ENCODE data around the gene CLMN. TPM values are rescaled to one million over a fixed set of nuclear protein-coding genes. Genes with fewer than 3 reads are reported as not detected.
"Not testable (repeated sequence)": the region's sequence is repeated elsewhere in the genome, so short reads cannot be mapped to it uniquely, and the experiment has no call there.

Gene CLMN
- total RNA-seq, 1 donor from 2014 or later, result 9.6 TPM

DNA sequence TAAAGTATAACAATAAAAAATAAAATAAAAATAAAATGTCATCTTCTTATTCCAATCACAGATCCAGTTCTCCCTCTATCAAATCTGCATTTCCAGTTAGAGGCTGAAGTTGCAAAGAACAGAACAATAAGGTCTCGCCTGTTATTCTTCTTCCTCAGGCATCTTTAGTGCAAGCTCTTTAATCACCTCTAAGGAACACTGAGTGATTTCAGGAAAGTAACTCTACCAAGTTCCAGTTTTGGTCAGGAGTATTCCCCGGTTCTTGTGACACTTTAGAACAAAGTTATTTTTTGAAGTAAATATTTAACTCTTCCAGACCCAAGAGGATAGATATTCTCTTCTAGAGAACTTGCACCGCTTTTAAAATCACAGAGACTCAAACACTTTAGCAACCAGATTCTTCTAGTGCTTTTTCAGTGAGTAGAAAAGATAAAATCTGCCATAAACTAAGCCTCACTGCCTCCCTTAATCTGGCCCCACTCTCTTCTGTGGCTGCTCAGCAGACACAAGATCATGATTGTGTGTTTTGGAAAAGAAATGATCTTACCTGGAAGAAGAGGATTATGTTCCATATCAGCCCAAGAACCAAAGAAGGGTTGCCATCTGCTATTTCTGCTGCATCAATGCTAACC lies 104.5 kb downstream of the CLMN start:
- ATAC-seq, result no peak

DNA sequence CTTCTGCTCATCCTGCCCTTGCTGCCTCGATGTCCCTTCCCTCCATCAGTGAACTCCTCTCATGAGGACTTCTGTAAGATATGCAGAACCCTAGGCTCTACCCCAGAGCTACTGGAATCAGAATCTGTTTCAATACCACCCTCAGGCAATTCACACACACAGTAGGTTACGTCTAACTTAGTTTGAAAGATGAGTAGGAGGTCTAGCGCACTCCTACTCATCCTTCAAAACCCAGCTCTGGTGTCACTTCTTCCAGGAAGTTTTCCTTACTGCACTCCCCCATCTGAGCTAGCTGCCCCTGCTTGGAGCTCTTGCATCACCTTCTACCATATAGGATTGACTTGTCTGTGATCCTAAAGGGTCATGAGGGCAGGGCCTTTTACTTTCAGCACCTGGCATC lies 105.9 kb downstream of the CLMN start:
- ATAC-seq, result no peak

DNA sequence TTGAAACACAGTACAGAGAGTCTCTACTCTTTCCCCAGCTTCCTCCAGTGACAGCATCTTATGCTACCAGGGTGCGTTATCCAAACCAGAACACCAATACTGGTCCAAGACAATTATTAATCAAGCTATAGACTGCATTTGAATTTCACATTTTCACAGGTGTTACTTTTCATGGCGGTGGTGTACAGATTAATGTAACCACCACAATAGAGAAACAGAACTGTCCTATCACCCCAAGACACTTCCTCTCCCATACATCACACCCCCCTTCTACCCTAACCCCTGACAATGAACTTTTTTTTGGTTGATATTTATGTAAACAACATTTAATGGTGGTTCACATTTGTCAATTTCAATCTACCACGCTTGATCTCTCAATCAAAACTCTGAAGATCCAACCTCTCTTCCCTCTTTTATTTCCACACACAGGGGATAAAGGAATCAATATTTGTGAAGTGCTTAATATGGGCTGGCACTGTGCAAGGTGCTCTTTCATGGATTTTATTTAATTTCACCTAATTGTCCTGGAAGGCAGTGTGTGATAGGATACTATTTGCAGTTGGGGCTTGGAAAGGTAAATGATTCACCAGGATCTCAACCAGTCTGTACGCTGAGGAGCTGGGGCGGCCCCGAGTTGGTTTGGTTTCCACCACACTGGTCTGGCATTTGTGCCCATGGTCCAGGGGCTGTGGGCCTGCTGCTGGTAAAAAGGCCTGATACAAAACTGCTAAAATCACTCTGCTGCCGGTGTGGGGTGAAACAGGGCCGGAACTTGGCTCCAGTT lies 107.8 kb downstream of the CLMN start:
- no peak for ATAC-seq

DNA sequence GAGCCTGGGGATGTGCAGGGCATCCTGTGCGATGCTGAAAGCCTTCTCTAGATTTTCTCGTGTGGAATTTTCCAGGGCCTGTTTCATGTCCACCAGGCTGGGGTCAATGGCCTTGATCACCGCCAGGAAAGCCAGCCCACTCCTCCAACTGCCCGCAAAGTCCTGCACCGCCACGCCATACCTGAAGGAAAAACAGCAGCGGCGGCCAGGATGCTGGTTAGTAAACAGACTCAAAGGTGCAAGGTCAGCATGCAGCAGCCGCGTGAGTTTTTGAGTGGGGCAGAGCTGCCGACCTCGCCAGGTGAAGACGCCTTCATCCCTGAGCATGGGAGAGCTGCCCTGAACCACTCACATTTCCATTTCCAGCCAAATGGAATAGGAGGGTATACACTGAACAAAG lies 109.0 kb downstream of the CLMN start:
- no peak for ATAC-seq

DNA sequence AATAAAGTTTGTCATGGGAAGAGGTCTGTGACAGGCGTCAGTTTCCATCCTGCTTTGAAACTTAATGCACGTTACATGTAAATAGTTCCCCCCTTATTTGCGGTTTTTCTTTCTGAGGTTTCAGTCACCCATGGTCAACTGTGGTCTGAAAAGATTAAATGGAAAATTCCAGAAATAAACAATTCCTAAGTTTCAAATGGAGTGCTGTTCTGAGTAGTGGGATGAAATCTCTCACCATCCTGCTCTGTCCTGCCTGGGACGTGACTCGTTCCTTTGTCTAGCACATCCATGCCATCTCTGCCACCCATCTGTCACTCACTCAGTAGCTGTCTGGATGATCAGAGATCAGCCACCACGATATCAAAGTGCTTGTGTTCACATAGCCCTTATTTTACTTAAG lies 111.1 kb downstream of the CLMN start:
- ATAC-seq, result no peak

DNA sequence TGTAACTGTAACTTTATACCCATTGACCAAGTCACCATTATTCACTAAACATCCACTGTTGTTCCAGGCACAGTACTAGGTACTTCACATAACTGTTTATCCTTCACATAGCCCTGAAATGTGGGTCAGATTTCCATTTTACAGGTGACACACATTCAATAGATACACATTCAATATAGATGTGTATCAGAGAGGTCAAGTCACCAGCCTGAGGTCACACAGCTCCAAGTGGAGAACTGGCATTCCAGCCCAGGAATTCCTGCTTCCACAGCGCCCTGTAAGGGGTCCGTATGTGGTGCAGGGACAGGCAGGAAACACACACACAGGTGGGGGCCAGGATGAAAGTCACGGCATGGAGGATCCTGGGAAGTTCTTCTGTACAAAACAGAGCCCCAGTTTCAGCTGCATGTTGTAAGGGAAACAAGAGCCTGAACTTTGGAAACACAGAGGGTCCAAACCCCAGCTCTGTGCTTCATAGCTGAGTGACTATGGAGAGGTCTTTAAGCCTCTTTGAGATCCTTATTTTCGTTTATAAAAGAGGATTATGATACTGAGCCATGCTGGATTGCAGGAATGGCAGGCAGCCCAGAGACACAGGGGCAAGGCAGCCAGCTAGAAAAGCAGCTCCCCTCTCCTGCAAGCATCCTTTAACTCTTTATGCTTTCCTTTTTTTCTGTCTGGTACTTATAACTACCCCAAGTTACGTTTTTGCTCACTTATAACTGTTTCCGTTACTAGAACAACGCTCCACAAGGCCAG lies 112.1 kb downstream of the CLMN start:
- no peak for ATAC-seq

DNA sequence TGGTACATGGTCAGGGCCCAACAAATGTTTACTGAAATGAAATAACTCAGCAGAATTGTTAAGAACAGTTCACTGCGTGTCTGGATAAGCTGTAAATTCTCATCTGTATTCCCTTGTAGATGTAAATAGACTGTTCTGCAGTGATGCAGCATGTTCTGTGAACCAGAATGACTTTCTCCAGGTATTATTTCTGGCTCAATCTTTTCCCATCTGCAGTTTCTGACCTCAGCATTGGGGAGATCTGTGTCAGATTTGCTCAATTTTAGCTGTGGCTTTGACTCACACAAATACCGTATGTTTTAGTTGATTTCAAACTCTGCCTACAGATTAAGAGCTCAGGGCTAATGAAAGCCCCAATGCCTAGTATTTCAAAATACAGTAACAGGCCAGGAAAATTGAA lies 113.2 kb downstream of the CLMN start:
- ATAC-seq, result no peak

DNA sequence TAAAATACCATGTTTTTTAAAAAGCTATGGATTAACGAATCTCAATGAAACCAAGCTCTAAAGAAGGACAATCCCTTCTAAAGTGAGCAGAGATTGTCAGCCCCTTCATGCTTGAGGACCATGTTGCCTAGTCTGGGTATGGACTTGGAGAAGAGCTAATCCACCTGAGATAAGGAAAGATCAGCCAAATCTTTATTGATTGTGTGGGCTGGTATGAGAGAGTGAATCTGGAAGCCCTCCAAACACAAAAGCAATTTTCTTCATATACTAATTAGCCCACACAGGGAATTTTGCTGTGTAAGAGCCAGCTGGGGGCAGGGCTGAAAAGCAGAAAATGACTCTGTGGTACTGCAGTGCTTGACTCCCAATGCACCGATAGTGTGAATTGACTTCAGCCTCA lies 115.0 kb downstream of the CLMN start:
- ATAC-seq, result no peak

DNA sequence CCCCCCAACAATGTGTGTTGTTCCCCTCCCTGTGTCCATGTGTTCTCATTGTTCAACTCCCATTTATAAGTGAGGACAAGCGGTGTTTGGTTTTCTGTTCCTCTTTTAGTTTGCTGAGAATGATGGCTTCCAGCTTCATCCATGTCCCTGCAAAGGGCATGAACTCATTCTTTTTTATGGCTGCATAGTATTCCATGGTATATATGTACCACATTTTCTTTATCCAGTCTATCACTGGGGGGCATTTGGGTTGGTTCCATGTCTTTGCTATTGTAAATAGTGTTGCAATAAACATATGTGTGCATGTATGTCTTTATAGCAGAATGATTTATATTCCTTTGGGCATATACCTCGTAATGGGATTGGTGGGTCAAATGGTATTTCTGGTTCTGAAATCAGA lies 118.0 kb downstream of the CLMN start:
- ATAC-seq, result not testable (repeated sequence)

DNA sequence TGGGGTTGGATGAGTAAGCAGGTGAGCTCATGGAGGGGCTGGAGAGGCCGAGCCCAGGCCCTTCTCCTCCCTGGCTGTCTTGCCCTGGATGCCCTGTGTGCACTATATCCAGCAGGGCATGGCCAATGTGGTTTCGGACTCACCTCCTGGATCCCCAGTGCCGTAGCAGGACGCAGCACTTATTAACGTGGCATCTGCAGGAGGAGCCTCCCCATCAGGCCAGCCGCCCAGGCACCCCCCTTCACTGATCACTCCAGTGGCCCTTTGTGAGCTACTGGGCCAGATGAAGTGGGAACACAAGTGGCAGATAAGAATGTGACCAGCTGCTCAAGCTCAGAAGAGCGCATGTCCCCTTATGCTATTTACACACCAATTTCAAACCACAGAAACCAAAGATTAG lies 119.3 kb downstream of the CLMN start:
- no peak for ATAC-seq

DNA sequence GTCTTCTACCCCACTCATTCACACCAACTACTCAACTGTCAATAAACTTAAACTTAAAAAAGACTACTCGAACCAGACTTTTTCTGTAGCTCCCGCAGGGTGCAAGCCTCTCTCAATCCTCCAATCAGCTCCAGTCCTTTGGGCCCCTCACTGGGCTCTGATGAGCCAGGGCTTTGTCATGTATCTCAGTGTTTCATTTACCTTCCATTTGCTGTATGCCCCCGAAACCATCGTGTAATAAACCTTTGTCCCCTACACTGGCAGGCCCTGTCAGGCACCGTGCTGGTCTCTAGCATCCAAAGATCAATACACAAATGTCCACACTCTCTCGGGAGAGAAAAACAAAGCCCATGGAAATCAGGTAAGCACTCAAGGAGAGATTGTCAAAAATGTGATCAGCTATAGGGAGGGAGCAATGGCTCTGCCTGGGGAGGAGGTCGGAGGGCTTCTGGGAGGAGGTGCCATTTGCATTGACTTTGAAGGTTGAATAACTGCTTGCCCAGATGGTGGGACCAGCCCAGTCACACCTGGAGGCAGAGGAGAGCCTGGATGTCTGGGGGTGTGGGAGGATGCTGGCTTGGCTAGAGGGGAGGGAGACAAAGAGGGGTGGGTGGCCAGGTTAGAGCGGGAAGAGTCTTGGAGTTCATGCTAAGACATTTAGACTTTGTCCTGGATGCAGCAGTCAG lies 120.3 kb downstream of the CLMN start:
- ATAC-seq, result no peak

DNA sequence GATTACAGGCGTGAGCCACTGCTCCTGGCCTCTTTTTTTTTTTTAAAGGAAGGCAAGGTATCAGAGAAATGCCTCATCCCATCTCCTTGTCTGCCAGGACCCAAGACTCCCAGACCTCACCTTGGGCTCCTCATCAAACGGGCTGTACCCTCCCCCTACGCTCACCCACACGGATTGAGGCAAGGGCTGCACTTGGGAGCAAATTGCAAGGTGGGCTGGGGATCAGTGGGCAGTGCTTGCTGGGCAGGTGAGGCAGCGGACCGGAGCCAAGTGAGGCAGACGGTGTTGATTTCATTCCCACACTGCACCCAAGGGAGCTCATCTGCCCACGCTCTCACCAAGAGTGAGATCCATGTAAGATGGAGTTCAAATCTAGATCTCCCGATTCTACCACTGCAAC lies 121.4 kb downstream of the CLMN start:
- ATAC-seq, result no peak

DNA sequence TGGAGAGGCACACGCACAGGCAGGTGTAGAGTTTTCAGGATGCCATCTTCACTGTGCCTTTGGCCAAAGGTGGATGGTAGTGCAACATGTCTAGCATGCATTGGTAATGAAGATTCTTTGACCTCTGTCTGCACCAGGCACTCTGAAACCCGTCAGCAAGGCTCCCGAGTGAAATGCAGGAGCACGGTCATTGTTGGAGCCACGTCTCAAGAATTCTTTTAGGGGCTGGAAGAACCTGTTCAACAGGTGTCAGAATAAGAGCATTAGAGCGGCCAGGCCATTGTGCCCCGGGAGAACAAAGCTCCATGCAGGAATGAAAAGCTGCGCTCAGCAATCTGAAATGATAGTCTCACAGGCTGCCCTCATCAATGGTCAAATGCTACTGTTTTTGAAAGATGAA lies 122.2 kb downstream of the CLMN start:
- ATAC-seq, result peak; percentile 93

DNA sequence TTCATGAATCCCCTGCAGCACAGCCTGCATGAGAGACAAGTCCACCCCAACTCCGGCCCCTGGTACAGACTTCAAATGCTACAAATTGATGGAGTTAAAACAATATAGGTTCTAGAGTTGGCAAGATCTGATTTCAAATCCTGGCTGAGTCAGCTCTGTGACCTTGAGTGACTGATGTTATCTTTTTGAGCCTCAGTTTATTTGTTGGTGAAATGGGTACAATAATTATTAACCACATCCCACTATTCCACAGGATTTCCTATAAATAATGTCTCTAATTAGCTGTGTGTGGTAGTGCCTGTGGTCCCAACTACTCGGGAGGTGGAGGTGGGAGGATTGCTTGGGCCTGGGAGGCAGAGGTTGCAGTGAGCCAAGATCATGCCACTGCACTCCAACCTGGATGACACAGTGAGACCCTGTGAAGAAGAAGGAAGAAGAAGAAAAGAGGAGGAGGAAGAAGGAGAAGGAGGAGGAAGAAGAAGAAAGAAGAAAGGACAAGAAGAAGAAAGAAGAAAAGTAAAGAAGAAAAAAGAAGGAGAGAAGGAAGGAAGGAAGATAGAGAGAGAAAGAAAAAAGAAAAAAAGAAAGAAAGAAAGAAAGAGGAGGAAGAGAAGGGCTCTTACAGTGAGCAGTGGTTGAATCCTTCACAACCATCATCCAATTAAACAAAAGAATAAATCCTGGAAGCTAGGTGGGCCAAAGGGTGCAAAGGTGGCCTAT lies 122.7 kb downstream of the CLMN start:
- no peak for ATAC-seq

DNA sequence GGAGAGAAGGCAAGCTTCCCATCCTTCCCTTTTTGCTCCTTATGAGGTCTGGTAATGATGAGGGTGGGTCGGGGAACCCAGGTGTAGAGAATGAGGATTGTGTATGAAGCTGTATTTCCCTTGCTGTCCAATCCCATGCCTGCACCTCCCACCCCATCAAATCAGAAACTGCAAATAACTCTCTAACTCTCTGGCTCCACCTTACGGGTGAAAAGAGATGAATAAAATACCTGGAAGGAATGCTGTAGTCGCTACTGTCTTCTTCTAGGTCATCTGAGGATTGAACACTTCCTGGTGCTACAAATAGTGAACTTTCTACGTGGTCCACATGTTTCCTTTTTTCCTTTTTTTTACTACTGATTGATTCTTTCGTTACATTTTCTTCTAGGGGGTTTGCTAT lies 123.4 kb downstream of the CLMN start:
- no peak for ATAC-seq

DNA sequence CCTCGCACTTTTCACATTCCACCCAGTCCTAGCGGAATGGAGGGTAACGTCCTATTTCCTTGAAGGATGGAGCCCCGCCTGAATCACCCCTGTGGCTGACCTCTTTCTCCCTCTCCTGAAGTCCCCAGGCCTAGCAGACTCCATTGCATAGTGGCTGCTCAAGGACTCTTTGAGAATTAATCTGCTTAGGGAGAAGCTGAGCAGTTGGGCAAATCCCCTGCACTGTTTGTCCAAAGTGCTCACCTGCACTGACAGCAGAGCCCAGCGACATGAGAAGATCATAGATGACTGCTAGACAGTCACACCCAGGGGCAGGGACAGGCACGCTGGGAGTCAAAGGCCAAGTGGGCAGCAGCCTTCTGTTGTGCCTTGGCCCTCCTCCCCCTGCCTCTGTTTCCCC lies 124.7 kb downstream of the CLMN start:
- no peak for ATAC-seq

DNA sequence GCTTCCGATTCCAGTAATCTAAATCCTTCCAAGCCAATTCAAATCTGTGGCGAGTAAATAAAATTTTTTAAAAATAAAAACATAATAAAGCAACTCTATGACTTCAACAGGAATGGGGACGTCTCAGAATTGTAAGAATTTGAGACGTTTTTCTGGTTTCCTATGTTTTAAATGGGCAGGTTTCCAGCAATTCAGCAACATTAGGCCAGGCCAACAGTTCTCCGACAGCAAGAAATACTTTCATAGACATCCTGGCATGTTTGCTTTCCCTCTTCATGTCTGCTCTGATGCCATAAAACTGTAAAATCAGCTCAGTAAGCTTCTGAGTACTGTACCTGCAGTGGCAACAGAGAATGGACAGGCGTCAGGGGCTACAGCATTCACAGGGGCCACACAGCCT lies 126.6 kb downstream of the CLMN start:
- no peak for ATAC-seq

DNA sequence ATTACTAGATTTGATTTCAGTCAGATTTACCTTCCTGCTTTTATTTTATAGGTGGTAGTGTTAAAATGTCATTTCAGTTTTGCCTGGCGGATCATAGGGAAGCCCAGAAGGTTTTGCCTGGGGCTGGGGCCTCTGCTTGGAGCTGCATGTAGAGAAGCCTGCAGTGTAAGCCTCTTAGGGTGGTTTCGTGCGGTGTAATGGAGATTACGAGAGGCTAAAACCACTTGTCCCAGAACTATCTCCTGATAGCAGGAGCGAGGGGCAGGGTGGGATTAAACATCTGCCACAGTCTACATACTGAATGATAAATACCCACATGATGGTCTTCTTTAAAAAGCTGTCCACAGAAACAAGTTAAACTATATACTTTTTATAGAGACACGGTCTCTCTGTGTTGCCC lies 127.4 kb downstream of the CLMN start:
- no peak for ATAC-seq

DNA sequence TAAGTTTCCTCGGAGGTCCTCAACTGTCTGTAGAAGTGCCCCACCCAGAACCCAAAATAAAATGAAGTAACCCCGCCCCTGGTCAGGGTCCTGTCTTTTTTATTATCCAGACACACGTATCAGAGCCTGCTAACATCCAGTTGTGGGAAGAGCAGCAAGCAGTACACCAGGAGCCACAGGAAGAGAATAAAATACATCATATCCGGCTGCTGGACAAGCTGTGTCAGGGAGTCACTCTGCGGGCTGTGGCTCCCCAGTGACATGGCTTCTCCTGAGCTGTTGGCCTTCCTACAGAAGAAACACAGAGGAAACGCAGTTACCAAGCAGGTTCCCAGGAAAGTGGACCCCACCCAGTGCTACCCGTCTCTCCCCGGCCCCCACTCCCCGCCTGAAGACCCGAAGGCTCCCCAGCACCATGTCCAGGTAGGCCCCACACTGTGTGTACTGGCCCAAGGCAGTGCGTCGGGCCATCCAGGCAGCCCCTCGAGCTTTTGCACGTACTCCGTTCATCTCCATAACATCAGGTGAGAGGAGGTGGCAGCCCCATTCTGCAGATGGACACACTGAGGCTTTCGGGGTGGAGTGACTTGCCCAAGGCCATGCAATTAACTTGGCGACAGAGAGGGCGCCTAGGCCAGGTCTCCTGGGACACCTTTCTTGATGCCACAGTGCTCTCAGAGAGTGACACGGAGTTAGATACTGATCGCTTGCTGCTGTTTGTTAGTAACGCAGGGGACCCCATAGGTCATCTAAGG lies 128.1 kb downstream of the CLMN start:
- ATAC-seq, result no peak

DNA sequence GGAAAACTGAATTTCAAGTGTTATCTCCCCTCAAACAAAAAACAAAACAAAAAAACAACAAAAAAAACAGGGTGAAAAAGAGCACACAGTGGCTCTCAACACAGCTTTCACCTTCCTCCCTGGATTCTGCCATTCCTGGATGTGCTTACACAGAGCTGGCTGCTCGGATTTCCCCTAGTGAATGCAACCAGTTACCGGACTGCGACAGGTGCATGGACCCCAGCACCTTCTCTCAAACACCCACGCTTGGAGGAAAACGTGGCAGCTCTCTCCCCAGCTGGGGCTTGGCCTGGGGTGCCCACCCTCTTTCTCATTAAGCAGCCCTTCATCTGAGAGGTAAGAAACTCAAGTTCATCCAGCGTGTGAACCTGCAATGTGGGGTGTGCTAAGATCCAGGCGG lies 128.9 kb downstream of the CLMN start:
- no peak for ATAC-seq

DNA sequence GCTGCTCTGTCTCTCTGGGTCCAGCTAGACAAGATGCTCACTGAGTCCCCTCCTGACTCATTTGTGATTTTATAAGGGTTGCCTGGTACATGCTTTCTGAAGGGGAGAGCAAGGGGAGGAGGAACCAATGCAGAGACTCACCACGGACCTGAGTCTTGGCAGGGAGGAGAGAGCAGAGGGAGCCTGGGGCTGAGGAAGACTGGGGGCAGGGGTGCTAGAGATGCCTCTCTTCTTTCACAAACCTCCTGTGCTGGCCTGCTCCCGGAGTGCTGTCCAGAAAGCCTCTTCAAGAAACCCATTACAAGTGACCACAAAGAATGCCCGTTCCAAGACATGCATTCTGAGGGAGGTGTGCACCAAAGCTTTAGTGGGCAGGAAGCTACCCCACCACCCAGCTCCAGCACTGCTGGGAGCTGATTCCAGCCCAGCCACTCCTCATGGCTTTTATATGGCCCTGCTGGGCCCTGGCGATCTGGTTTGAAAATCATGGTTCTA lies 129.3 kb downstream of the CLMN start:
- no peak for ATAC-seq
